Measurements from ENCODE around the gene TTN.

GRCh38 chr2:178843697-178844096 lies 36.5 kb upstream of the TTN start:
- TF ChIP-seq CTCF (conservative IDR thresholded peaks at IDR 0.05; ENCODE audit: low read depth, low read length) (no peak), EZH2 (IDR thresholded peaks at IDR 0.05; ENCODE audit: low read length, unreplicated experiment) (no peak)

Measured in PC-3 (cell line).